ENCODE results near the gene PLEKHJ1.

DNA sequence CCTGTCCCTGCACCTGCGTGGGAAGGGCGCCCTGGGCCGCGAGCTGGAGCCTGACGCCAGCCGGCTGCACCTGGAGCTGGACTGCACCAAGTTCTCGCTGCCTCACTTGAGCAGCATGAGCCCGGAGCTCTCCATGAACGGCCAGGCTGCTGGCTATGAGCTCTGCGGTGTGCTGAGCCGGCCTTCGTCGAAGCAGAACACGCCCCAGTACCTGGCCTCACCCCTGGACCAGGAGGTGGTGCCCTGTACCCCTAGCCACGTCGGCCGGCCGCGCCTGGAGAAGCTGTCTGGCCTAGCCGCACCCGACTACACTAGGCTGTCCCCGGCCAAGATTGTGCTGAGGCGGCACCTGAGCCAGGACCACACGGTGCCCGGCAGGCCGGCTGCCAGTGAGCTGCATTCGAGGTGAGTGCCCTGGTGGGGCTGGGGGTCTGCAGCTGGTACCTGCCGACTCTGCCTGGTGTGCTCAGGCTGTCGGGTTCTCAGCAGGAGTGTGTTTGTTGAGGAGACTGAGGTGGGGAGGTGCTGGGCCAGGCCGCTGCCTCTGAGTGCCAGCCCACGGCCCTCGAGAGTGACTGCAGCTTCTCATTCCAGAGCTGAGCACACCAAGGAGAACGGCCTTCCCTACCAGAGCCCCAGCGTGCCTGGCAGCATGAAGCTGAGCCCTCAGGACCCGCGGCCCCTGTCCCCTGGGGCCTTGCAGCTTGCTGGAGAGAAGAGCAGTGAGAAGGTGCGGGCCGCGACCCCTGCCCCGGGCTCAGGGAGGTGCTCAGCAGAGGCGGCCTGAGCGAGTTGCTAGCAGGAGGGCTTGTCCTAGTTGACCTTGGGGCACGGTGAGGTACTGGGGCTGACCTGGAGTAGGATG, 19.5 kb downstream of the PLEKHJ1 start:
- TF ChIP-seq, protein P1, sequence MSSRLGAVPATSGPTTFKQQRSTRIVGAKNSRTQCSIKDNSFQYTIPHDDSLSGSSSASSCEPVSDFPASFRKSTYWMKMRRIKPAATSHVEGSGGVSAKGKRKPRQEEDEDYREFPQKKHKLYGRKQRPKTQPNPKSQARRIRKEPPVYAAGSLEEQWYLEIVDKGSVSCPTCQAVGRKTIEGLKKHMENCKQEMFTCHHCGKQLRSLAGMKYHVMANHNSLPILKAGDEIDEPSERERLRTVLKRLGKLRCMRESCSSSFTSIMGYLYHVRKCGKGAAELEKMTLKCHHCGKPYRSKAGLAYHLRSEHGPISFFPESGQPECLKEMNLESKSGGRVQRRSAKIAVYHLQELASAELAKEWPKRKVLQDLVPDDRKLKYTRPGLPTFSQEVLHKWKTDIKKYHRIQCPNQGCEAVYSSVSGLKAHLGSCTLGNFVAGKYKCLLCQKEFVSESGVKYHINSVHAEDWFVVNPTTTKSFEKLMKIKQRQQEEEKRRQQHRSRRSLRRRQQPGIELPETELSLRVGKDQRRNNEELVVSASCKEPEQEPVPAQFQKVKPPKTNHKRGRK (CRISPR knock-in tag; IDR thresholded peaks at IDR 0.05; ENCODE audit: borderline replicate concordance): no peak
- TF ChIP-seq SP1 (CRISPR knock-in tag; conservative IDR thresholded peaks at IDR 0.05) (no peak), JUN (CRISPR knock-in tag; IDR thresholded peaks at IDR 0.05) (no peak), ESRRA (CRISPR knock-in tag; IDR thresholded peaks at IDR 0.05; ENCODE audit: borderline replicate concordance) (no peak), ZNF317 (CRISPR knock-in tag; IDR thresholded peaks at IDR 0.05; ENCODE audit: borderline replicate concordance, low read depth) (no peak), ATF1 (CRISPR knock-in tag; IDR thresholded peaks at IDR 0.05) (no peak), JAZF1 (CRISPR knock-in tag; IDR thresholded peaks at IDR 0.05) (no peak), MYBL2 (CRISPR knock-in tag; IDR thresholded peaks at IDR 0.05) (no peak), KAT7 (CRISPR knock-in tag; IDR thresholded peaks at IDR 0.05; ENCODE audit: borderline replicate concordance) (no peak)
- TF ChIP-seq, protein P2, sequence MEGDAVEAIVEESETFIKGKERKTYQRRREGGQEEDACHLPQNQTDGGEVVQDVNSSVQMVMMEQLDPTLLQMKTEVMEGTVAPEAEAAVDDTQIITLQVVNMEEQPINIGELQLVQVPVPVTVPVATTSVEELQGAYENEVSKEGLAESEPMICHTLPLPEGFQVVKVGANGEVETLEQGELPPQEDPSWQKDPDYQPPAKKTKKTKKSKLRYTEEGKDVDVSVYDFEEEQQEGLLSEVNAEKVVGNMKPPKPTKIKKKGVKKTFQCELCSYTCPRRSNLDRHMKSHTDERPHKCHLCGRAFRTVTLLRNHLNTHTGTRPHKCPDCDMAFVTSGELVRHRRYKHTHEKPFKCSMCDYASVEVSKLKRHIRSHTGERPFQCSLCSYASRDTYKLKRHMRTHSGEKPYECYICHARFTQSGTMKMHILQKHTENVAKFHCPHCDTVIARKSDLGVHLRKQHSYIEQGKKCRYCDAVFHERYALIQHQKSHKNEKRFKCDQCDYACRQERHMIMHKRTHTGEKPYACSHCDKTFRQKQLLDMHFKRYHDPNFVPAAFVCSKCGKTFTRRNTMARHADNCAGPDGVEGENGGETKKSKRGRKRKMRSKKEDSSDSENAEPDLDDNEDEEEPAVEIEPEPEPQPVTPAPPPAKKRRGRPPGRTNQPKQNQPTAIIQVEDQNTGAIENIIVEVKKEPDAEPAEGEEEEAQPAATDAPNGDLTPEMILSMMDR (IDR thresholded peaks at IDR 0.05): no peak
- TF ChIP-seq, protein P3, sequence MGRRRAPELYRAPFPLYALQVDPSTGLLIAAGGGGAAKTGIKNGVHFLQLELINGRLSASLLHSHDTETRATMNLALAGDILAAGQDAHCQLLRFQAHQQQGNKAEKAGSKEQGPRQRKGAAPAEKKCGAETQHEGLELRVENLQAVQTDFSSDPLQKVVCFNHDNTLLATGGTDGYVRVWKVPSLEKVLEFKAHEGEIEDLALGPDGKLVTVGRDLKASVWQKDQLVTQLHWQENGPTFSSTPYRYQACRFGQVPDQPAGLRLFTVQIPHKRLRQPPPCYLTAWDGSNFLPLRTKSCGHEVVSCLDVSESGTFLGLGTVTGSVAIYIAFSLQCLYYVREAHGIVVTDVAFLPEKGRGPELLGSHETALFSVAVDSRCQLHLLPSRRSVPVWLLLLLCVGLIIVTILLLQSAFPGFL (CRISPR knock-in tag; IDR thresholded peaks at IDR 0.05; ENCODE audit: borderline replicate concordance): no peak
- TF ChIP-seq, protein P4, sequence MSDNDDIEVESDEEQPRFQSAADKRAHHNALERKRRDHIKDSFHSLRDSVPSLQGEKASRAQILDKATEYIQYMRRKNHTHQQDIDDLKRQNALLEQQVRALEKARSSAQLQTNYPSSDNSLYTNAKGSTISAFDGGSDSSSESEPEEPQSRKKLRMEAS (CRISPR knock-in tag; IDR thresholded peaks at IDR 0.05): no peak
- TF ChIP-seq, protein P5, sequence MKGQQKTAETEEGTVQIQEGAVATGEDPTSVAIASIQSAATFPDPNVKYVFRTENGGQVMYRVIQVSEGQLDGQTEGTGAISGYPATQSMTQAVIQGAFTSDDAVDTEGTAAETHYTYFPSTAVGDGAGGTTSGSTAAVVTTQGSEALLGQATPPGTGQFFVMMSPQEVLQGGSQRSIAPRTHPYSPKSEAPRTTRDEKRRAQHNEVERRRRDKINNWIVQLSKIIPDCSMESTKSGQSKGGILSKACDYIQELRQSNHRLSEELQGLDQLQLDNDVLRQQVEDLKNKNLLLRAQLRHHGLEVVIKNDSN (CRISPR knock-in tag; IDR thresholded peaks at IDR 0.05): no peak
- TF ChIP-seq, protein P6, sequence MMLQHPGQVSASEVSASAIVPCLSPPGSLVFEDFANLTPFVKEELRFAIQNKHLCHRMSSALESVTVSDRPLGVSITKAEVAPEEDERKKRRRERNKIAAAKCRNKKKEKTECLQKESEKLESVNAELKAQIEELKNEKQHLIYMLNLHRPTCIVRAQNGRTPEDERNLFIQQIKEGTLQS (CRISPR knock-in tag; conservative IDR thresholded peaks at IDR 0.05): no peak

All from WTC11 (cell line).